Measurements from ENCODE around the gene CEP192. TPM values are rescaled to one million over a fixed set of nuclear protein-coding genes. Genes with fewer than 3 reads are reported as not detected.

The CEP192 gene
- total and polyA plus RNA-seq, 2 of the 4 experiments (the other 2 are of a cell fraction): 17.2 to 29.0 TPM

DNA sequence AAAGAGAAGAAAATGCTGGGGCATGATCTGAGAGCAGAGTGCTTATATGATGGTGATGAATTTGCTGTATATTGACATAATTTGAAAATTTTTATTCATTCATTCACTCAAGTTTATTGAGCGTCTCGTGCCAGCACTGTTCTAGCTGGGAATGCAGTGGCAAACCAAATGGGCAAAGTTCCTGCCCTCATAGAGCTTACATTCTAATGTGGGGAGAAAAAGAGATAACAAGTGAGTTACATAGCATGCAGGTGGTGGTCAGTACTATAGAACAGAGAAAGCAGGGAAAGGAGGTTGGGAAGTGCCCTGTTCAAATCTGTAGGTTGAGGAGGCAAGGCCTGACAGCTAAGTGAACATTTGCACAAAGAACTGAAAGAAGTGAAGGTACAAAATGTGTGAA lies 4.3 kb downstream of the CEP192 start:
- Histone ChIP-seq H4K8ac (ENCODE audit: low read depth in 2 of 2, low read length in 2 of 2) (no peak overlapping the region), H3K36me3 (ENCODE audit: control insufficient read depth, insufficient read depth, low read length) (no peaks in the 10 kb centered on the region; the same call in 1 of the 2 replicates), H3K4me3 (ENCODE audit: insufficient read depth, low read depth, low read length) (no peak overlapping the region), H2BK5ac (ENCODE audit: low read depth, low read length, poor library complexity, severe bottlenecking) (no peak overlapping the region), H2AK5ac (ENCODE audit: low read depth, low read length) (no peak overlapping the region), H3K4me2 (ENCODE audit: low read depth, low read length) (no peak overlapping the region), H3K27me3 (ENCODE audit: control insufficient read depth, insufficient read depth, low read length) (no peaks in the 10 kb centered on the region), H3K23ac (ENCODE audit: low read depth, low read length) (no peak overlapping the region), H3K9me3 (ENCODE audit: control insufficient read depth, insufficient read depth, low read length) (no peaks in the 10 kb centered on the region), H2BK15ac (ENCODE audit: low read depth, low read length) (no peak overlapping the region), H3K4me1 (ENCODE audit: control insufficient read depth, insufficient read depth, low read length) (peaks cover 5% of the 10 kb centered on the region), H3K14ac (replicated peaks; ENCODE audit: low read depth, low read length) (no peak overlapping the region), H3K27ac (ENCODE audit: insufficient read depth, low read length) (no peak overlapping the region), H3K56ac (ENCODE audit: extremely low read depth, insufficient read depth, low read length) (no peak overlapping the region), H2AFZ (replicated peaks; ENCODE audit: low read length, poor library complexity) (no peak overlapping the region), H3K9ac (ENCODE audit: low read depth, low read length) (no peak overlapping the region), H3K4ac (ENCODE audit: low read depth, low read length) (no peak overlapping the region), H3K9me1 (ENCODE audit: insufficient read depth, low read length) (peaks cover 25% of the 10 kb centered on the region), H2BK120ac (ENCODE audit: low read depth, low read length) (no peak overlapping the region), H2AK9ac (replicated peaks; ENCODE audit: low read depth, low read length, poor library complexity) (no peak overlapping the region), H3K18ac (ENCODE audit: low read depth, low read length) (no peak overlapping the region), H3K79me1 (ENCODE audit: low read depth in 1 of 2, low read length in 2 of 2) (peaks cover 41 to 56% of the 10 kb centered on the region in 2 experiments), H4K5ac (ENCODE audit: low read depth, low read length) (no peak overlapping the region), H2BK20ac (ENCODE audit: low read depth, low read length) (no peak overlapping the region), H4K20me1 (ENCODE audit: insufficient read depth, low read length) (peaks cover 31% of the 10 kb centered on the region; the same call in 1 of the 2 replicates), H4K91ac (ENCODE audit: insufficient read depth, low read depth, low read length) (no peak overlapping the region)
- dilution Hi-C loops (cut with HindIII; ENCODE audit: low sequenced_read_pairs, unreplicated experiment): no loop called here
- no TSS peak for BruUV-seq (replicated peaks)
- in situ Hi-C loops (cut with MboI; ENCODE audit: low sequenced_read_pairs): loop anchor here (25.0 kb wide), 1 partner anchor 742 kb away; the partner anchor contains the start of genes FAM210A and RNMT
- TF ChIP-seq BHLHE40 (IDR thresholded peaks at IDR 0.05; ENCODE audit: low read depth, low read length): no peak
- TF ChIP-seq SMC3 (IDR thresholded peaks at IDR 0.05; ENCODE audit: low read depth, low read length): no peak
- CTCF ChIA-PET: interaction anchor here (0.6 kb wide), 1 partner anchor 1104 kb away, joined by 3 read pairs; no protein-coding TSS in a partner anchor
- intact Hi-C loops (cut with micrococcal nuclease): no loop called here
- POLR2A ChIA-PET (ENCODE audit: unreplicated experiment): no interaction called here
- DNase-seq: no peak
- whole genome bisulfite sequencing, 2 experiments (ENCODE audit: extremely low coverage in 2 of 2, insufficient read length in 1 of 2): no CpG with 5 or more reads among the region's 2 CpGs
- no peak for ATAC-seq (ENCODE audit: low read depth)

Measured in IMR-90 (cell line).